Activated CD8-positive, alpha-beta memory T cell treated with anti-CD3 and anti-CD28 coated beads for 36 hours (primary cell): ENCODE results near the gene PTCH1. TPM values are rescaled to one million over a fixed set of nuclear protein-coding genes. Genes with fewer than 3 reads are reported as not detected.

ENCODE experiments used
- CTCF ChIA-PET: fragments of 350-600 bp; sonication (Branson Sonifier 250); formaldehyde crosslinking; loops from one replicate; lab custom pipeline; 2021; ENCODE audit warnings: antibody characterized with exemption; lab: Charles Lee
- POLR2A ChIA-PET: fragments of 350-600 bp; sonication (Branson Sonifier 250); formaldehyde crosslinking; loops from one replicate; lab custom pipeline; 2021; ENCODE audit warnings: antibody characterized with exemption; lab: Charles Lee
- total RNA-seq, 2 experiments: library from RNA; stranded (reverse); gene quantifications; one replicate each; pipeline ENCODE4 v1.2.3, GENCODE V29; 2021

The PTCH1 gene
- 10 to 100 TPM in 1 of 2 experiments, 1 to 10 TPM in 1; 9.1 to 10.8 TPM for total RNA-seq

DNA sequence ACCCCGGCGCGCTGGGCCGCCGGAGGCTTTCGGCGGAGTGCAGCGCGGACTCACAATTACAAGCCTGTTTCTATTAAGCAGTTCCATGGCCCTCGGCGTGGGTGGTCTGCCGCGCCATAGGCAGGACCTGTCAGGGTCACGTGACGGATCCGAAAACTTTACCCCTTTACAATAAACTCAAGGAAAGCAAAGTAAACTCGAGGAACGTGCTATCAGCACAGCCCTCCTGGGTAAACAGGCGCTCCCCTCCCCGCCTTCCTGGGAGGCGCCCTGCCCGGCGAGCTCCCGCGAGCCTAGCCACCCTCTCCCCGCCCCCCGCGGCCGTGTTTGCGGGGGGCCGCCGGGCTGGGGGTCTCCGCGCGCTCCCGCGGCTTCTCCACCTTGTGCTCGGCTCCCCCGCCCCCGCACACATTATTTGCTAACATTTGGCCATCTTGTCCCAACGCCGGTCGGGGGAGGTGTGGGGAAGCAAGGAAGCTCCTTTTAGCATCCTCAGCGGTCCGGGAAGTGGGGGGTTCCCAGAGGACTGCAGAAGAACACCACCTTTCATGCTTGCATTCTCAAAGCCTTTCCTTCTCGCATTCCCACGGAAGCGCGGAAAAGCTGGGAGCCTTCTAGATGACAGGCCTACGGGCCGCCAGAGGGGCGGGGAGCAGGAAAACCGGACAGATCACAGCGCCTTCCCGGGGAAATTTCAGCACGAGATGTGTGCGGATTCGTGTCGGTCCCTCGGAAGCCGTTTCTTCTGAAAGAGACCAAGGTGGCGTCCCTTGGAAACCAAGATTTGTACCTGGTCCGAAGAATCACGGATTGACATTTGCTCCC is at the start of gene PTCH1:
TSS of gene PTCH1 (minus strand) at position 238 of the 825 bp plus-strand sequence.
- CTCF ChIA-PET: interaction anchor here (1.2 kb wide), 1 partner anchor 54 kb away, joined by 3 read pairs; no protein-coding TSS in a partner anchor
- POLR2A ChIA-PET: no interaction called here

DNA sequence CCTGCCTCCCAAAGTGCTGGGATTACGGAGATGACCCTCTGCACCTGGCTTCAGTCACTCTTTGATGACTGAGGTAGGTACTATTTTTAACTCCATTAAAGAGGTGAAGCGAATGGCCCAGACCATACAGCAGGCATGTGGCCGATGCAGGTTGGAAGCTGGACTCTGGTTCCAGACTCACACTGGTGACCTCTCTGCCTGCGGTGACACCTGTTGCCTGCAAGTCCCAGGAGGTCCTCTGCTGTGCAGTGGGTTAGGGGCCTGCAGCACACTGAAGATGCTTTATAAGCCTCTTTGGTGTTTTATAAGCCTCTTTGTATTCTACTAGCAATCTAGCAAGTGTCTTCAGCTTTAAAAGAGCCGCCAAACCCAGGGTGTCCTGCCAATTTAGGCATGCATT is 49.2 kb upstream of the PTCH1 start:
- ChIA-PET POLR2A (no interaction called here), CTCF (no interaction called here)

DNA sequence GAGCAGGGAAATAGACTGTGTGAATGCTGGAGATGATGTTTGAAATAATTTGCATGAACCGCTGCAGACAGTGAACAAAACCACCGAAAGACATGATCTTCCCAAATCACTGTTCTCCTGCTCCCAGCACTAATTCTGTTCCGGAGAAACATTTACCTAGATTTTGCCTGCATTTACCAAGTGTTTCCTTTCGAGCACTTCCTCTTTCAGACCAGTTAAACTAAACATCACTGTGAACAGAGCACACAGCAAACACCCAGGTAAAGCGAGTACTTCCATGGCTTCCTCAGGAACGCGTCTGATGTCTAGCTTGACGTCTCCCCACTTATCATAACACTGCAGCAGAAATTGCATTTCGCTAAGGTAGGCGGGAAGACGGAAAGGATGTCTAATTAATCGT is 45.1 kb upstream of the PTCH1 start:
- CTCF ChIA-PET: no interaction called here
- POLR2A ChIA-PET: no interaction called here

DNA sequence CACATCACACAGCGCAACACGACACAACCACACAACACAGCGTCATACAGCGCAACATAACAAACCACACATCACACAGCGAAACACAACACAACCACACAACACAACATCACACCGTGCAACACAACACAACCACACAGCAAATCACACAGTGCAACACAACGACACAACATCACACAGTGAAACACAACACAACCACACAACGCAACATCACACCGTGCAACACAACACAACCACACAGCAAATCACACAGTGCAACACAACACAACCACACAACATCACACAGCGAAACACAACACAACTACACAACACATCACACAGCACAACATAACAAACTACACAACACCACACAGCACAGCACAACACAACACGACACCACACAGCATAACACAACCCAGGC is 40.4 kb upstream of the PTCH1 start:
- ChIA-PET POLR2A (no interaction called here), CTCF (no interaction called here)

DNA sequence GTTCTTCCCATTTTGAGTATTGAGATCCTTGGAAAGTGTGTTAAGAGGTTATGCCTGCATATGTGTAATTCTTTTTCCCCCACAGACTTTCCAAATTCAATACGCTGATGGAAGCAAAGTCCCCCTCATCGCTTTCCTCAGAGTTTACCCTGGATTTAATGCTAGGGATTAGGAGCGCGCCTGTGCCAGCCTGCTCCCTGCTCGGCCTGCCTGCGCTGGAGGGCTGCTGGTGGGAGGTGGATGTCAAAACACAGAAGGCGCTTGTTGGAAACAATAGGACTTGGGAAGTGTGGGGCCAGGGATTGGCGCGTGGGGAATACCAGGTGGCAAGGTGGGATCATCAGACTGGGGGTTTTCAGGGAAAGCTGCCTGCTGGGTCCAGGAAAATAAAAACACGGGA is 39.8 kb upstream of the PTCH1 start:
- ChIA-PET POLR2A (no interaction called here), CTCF (no interaction called here)

DNA sequence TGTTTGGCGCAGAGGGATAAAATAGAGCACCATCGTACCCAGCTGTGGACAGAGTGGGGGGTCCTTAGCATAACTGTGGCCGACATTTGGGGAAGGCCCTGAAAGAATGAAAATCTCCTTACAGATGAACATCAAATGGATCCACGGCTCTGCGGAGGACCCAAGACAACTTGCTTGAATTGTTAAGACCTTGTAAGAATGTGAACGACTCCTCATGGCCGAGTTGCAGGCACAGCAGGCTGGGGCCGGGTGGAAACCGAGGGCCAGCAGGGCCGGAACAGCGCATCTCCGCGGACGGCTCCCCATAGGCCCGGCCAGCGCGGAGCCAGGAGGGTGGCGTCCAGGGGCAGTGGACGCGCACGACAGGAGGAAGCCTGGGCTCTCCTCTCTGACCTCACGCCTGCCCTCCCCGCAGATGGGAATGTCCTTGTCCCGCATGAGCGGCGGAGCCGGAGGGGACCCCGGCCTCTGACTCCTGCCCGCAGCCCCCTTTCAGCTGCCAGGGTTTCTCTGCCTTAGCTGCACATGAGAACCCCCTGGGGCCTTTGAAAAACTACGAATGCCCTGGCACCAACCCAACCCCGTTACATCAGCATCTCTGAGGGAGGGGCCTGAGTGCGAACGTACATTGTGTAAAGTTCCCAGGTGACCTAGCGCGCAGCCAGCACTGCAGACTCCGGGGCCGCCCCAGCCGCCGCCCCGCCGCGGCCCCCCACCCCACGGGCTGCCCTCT is 36.2 kb upstream of the PTCH1 start:
- ChIA-PET CTCF (no interaction called here), POLR2A (no interaction called here)

DNA sequence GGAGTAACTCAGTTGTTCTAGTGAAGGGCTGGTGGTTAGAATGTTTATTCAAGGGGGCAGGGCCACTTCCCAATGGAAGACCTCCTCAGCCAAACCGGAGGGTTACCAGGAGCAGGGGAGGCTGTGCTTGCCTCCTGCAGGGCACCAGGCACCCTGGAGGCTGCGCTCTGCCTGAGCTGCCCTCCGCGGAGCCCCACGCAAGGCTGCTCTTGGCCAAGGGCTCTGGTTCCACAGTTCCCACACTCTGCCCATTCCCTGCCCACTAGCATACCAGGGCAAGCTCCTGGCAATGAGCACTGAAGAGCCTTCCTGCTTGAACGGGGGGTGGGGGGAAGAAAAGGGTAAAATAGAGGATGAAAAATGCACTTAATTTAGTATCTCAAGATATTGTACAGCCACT is 35.5 kb upstream of the PTCH1 start:
- POLR2A ChIA-PET: interaction anchor here (0.6 kb wide), 1 partner anchor 46 kb away, joined by 3 read pairs; no protein-coding TSS in a partner anchor
- CTCF ChIA-PET: interaction anchor here (0.6 kb wide), 1 partner anchor 733 kb away, joined by 5 read pairs; no protein-coding TSS in a partner anchor

DNA sequence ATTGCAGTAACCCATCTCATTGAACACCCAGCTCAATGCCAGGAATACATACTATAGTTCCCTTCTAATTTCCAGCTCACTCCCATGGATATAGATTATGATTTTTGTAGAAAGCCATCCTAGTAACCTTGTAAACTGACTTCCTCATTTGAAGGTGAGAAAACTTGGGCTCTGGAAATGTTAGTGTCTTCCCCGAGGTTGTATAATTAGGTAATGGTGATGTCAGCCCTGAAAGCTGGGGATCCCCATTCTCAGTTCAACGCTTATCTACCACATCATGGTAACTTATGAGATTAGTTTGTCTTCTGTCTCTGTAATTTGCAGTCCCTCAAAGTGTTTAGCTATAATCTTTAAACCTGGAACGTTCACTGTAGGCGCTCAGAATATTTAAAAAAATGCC is 34.6 kb upstream of the PTCH1 start:
- ChIA-PET POLR2A (no interaction called here), CTCF (no interaction called here)

DNA sequence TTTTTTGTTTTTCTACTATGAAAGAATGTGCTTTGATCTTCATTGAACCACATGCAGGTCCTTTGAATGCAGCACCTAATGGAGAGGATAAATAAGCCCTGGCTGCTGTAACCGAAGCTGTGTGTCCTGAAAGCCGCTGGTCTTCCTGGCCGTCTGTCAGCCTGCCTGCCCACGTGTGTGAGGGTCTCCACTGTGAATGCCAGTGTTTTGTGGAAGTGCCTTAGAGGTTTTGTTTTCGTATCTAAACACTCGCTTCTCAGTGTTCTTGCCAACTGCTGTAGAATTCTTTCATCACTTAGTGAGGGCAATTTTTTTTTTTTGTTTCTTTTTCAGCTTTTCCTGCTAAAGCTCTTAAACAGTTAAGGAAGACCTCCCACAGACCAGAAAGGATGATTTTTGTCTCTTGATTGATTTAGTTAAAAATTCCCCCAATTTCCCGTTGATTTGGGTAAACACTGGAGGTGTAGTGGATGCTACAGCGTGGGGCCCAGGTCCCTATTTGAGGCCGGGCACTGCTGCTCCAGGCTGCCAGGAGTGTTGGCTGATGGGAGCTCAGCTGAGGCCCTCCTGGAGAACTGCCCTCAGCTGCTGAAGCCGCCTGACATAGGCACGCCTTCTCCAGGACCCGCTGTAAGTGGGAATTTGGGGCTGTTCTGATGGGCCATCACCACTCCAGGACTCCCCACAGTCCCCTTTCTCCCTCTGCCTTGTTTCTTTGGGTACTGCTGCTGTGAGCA is 29.2 kb upstream of the PTCH1 start:
- CTCF ChIA-PET: no interaction called here
- POLR2A ChIA-PET: no interaction called here

DNA sequence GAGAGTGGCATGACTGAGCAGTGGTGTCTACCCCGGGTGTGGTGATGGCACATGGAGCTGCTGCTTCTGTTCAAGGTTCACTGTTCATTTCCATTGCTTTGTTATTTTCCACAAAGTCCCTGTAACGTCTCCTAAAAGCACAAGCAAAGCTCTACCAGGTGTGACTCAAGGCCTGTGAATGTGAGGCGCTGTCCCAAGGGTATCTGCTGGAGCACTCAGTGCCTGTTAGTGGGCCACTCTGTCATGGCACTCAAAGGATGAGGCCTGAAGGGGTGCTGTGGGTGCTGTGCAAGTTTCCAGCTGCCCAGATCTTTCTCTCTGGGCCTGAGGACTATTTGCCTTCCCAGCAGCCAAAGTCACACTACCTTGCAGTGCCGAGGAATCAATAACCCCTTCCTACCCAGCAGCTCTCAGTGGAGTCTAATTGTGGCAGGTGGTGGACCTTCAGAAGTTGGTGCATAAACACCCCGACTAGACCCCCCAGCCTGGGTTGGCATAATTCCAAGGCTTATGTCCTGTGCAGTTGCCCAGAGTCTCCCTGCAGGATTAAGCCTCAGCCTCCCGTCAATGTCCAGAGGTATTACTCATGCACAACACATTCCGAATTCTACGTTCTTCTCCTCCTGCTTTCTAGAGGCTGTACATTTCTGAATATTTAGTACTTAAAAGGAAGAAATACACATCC is 17.4 kb upstream of the PTCH1 start:
- ChIA-PET POLR2A (no interaction called here), CTCF (no interaction called here)

DNA sequence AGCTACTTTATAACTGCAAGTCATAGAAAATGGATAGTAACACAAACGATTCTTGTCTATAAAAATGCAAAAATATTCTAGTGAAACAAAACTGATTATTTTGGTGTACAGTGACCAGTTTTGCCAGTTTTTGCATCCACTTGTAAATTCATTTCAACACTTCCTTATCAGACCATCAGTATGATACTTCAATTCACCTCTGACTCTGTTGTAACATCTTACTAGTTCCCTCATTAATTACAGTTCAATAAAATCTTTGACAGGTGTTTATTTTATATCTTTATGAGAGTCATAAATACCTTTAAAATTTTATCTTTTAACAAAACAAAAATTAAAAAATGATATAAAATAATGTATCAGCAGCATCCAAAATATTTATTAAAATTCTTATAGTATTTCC is 13.1 kb upstream of the PTCH1 start:
- ChIA-PET CTCF (no interaction called here), POLR2A (no interaction called here)

DNA sequence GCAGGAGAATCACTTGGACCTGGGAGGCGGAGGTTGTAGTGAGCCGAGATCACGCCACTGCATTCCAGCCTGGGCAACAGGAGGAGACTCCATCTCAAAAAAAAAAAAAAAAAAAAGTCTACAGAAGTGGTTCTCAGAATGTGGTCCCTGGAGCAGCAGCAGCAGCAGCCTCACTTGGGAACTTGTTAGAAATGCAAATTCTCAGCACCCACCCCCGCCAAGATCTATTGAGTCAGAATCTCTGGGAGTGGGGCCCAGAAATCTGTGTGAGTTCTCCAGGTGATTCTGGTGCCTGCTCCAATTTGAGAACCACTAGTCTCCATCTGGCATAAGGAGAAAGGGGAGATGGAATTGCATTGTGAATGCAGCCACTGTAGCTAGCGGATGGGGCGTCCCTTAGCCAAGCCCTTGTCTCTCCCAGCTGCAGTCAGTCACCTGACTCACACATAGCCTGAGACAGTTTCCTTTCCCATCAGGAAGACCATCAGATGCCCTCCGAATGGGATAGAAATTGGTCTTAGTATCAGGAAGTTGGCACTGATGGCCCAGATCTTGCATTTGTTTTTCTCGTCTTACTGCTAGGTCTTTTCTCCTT is 12.2 kb upstream of the PTCH1 start:
- ChIA-PET POLR2A (no interaction called here), CTCF (no interaction called here)

DNA sequence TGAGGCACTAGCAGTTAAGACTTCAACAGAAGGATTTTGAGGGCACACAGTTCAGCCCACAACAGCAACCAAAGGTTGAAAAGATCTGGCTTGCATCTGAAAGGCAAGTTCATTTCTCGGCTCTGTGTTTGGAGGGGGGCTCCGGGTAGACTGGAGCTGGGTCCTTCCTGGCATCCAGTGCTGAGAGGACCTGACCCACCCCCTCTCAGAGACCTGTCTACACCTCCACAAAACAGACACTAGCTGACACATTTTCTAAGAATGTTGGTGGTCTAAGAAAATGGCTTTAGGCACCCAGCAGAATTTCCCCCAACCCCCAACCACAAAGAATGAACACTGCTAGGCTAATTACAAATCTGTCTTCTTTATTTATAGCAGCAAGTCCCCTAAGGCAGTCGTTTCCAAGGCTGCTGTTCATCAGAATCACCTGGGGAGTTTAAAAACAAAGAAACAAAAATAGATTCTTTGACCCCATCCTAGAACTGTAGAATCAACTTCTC is 6.2 kb upstream of the PTCH1 start:
- POLR2A ChIA-PET: no interaction called here
- CTCF ChIA-PET: no interaction called here

DNA sequence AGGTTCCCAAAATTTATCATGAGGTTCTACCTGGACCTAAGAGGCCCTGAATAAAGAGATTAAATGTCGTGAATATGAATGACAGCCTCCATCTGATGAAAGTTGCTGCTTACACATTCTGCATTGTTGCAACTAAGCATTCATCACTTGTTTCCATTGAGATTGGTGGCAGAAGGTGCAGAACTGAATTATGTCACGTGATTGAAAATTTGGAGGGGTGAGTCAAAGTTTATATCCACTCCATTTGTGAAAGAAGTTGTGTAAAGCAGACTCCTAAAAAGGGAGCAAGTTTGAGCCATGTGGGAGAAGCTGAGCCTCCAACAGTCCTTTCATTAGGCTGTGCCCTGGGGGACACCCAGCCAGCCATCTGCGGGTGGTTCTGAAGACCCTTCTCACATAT is 4.9 kb upstream of the PTCH1 start:
- POLR2A ChIA-PET: no interaction called here
- CTCF ChIA-PET: no interaction called here

DNA sequence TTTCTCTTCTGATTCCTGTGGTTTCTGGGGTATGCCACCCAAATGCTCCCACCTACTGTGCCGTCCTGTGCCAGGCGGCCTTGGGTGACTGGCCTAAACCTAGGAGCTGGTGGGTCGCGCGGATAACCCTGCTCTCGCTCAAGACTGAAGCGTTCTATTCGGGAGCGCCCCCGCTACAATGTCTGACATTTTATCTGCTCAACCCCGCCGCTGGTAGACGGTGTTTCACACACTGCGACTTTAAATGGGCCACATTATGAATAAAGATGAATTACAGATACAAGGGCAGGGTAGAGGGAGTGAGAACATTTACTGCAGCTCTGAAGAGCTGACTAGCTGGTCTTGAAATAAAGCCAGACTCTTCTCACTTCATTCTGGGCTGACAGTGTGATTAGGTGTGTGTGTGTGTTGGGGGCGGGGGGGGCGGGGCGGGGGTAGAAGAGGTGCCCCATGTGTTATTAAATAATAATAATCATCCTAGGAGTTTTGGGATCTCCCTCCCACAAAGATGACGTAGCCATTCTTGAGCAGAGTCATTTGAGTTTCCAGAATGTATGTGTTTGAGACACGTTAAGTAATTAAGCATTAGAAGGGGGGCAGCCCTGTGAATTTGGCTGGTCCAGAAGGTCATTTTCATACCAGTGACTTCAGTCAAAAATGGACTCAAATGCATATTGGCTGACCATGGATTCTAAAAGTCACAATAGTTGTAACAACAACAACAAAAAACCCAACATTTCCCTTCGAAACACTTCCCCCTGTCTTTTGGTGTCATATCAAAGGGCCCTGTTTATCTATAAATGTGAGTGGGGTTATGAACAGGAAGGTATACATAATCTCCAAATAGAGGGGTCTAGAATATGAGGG is 1.0 kb upstream of the PTCH1 start:
- POLR2A ChIA-PET: interaction anchor here (0.5 kb wide), 1 partner anchor 74 kb away, joined by 3 read pairs; no protein-coding TSS in a partner anchor
- CTCF ChIA-PET: interaction anchor here (1.2 kb wide), 1 partner anchor 55 kb away, joined by 3 read pairs; no protein-coding TSS in a partner anchor

DNA sequence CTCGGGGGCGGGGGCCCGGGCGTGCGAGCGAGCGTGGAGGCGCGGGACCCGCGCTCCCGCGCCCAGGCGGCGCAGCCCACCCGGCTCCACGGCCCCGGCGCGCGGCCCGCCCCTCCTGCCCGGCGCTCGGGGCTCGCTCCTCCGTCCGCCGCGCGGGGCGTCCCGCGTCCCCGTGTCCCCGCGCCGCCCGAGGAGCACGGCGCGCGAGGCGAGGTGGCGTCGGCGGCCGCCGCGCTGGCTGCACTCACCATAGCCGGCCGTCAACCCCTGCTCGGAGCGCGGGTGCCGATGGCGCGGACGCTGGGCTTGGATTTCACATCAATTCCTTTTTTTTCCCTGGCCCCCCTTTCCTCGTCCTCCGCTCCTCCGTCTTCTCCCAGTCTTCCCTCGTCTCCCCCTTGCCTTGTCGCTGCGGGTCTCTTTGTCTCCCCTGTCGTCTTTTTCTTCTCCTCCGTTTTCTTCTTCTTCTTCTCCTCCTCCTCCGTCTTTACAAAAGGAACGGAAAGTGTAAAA is 494 bp downstream of the PTCH1 start:
- ChIA-PET CTCF (interaction anchor here (1.2 kb wide), 1 partner anchor 54 kb away, joined by 3 read pairs; no protein-coding TSS in a partner anchor), POLR2A (no interaction called here)

DNA sequence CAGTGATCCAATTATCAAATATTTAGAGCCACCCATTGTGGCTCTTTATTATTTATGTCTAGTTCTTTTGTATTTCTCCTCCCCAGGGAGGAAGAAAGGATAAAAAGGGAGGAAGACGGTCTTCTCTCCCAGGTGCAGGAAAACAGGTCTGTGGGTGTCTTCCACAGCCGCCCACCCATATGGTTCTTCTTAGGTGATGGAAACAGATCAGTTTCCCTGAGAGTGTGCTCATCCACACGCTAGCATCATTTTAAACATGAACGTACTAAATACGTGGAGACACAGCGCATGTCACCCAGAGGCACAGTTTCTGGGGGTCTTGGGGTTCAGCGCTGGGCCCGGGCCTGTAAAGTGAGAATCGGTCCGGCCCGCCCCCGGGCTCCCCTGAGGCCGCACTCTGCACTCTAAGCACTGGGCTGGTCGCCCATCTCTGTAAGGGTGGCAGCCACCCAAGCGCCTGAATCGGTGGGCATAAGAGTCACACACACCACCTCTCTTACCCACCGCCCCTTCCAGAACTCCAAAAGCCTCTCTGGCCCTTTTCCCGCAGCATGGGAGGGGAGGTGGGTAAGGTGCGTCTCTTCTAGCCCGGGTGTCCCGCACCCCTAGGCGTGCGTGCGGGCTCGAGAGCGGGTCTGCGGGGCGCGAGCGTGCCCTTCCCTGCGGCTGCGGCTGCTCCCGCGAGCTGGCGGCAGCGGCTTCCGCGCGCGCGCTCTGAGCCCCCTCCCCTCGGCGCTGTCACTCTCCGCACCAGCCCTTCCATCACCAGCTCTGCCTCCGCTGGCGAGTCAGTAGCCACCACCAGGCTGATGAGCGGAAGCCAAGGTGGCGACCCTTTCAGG is 1.3 kb downstream of the PTCH1 start:
- CTCF ChIA-PET: no interaction called here
- POLR2A ChIA-PET: interaction anchor here (0.6 kb wide), 1 partner anchor 10 kb away, joined by 9 read pairs; no protein-coding TSS in a partner anchor
